HepG2 (cell line): Measurements from ENCODE around the gene P3H3. TPM values are rescaled to one million over a fixed set of nuclear protein-coding genes. Genes with fewer than 3 reads are reported as not detected.
A peak's percentile ranks its signal among the peaks of the same experiment; 100 is the strongest.

Experiments
- AKNA ChIP-seq: sonication (generic); formaldehyde crosslinking; IDR thresholded peaks from 2 replicates; pipeline ENCODE4 v1.4.0; 2020; ENCODE audit warnings: missing genetic modification reagents, borderline replicate concordance
- BRCA1 ChIP-seq: sonication (generic); formaldehyde crosslinking; IDR thresholded peaks from 2 replicates; pipeline ENCODE4 v1.4.0; 2020; ENCODE audit warnings: missing genetic modification reagents
- IRX3 ChIP-seq: sonication (generic); formaldehyde crosslinking; IDR thresholded peaks from 2 replicates; pipeline ENCODE4 v1.8.1; 2023; ENCODE audit warnings: mild to moderate bottlenecking, low read depth, missing genetic modification reagents, borderline replicate concordance
- KDM3A ChIP-seq: IDR thresholded peaks from 2 replicates; pipeline ENCODE4 v1.6.1; 2018; ENCODE audit warnings: low read depth, missing compliant biosample characterization
- KLF13 ChIP-seq: sonication (generic); formaldehyde crosslinking; IDR thresholded peaks from 2 replicates; pipeline ENCODE4 v1.4.0; 2020; ENCODE audit warnings: mild to moderate bottlenecking, missing genetic modification reagents
- NCOA2 ChIP-seq: sonication (generic); formaldehyde crosslinking; IDR thresholded peaks from 2 replicates; pipeline ENCODE4 v1.8.0; 2022; ENCODE audit warnings: inconsistent platforms
- NFE2L1 ChIP-seq: sonication (generic); formaldehyde crosslinking; IDR thresholded peaks from 2 replicates; pipeline ENCODE4 v1.4.0; 2020; ENCODE audit warnings: missing genetic modification reagents, mild to moderate bottlenecking, borderline replicate concordance
- PREB ChIP-seq: sonication (generic); formaldehyde crosslinking; IDR thresholded peaks from 2 replicates; pipeline ENCODE4 v1.4.0; 2020; ENCODE audit warnings: missing genetic modification reagents
- SAFB2 ChIP-seq: sonication (generic); formaldehyde crosslinking; IDR thresholded peaks from 2 replicates; pipeline ENCODE4 v1.5.1; 2020; ENCODE audit warnings: missing genetic modification reagents, low read depth, mild to moderate bottlenecking, borderline replicate concordance
- SNAPC2 ChIP-seq: sonication (generic); formaldehyde crosslinking; IDR thresholded peaks from 2 replicates; pipeline ENCODE4 v1.8.1; 2022; ENCODE audit warnings: mild to moderate bottlenecking, missing genetic modification reagents
- SUZ12 ChIP-seq: fragments of 150-350 bp; IDR thresholded peaks from 2 replicates; pipeline ENCODE4 v1.6.1; 2014; ENCODE audit warnings: low read depth, low read length
- THAP11 ChIP-seq: IDR thresholded peaks from 2 replicates; pipeline ENCODE4 v1.6.1; 2016; ENCODE audit warnings: missing biosample characterization, missing genetic modification reagents
- TIGD3 ChIP-seq: sonication (generic); formaldehyde crosslinking; IDR thresholded peaks from 2 replicates; pipeline ENCODE4 v1.5.1; 2020; ENCODE audit warnings: mild to moderate bottlenecking, missing genetic modification reagents, borderline replicate concordance
- ZBTB46 ChIP-seq: sonication (generic); formaldehyde crosslinking; IDR thresholded peaks from 2 replicates; pipeline ENCODE4 v1.4.0; 2020; ENCODE audit warnings: mild to moderate bottlenecking, missing genetic modification reagents, borderline replicate concordance
- ZKSCAN1 ChIP-seq: fragments of 150-350 bp; IDR thresholded peaks from 2 replicates; pipeline ENCODE4 v1.6.1; 2014; ENCODE audit warnings: low read length
- ZNF274 ChIP-seq: sonication (generic); formaldehyde crosslinking; IDR thresholded peaks from 2 replicates; pipeline ENCODE4 v1.5.1; 2020; ENCODE audit warnings: mild to moderate bottlenecking, missing genetic modification reagents
- ZNF451 ChIP-seq: sonication (generic); formaldehyde crosslinking; IDR thresholded peaks from 2 replicates; pipeline ENCODE4 v1.5.0; 2020; ENCODE audit warnings: mild to moderate bottlenecking, missing genetic modification reagents
- ZNF605 ChIP-seq: sonication (generic); formaldehyde crosslinking; IDR thresholded peaks from 2 replicates; pipeline ENCODE4 v1.8.0; 2022; ENCODE audit warnings: mild to moderate bottlenecking, missing genetic modification reagents
- polyA plus RNA-seq, 8 experiments: library from polyadenylated mRNA; depleted of rRNA in 3 of 8; stranded (reverse) in 7 of 8; unstranded in 1 of 8; fragments of >200 nt; fragmentation: Illumina TruSeq in 4 of 8; extraction: Trizol in 4 of 8; gene quantifications; 2 replicates each; pipeline versions ENCODE4 v1.2.1 to v1.2.3, GENCODE V29; 2011 to 2016; ENCODE audit warnings: low read depth in 4 of 8, missing spikeins in 1 of 8, mixed read lengths in 1 of 8; ENCODE audit not compliant: insufficient read depth in 1 of 8
- total RNA-seq, 5 experiments: library from RNA; depleted of rRNA; stranded (reverse); fragments of >200 nt; fragmentation: Illumina TruSeq; extraction: Trizol; gene quantifications; 2 replicates each; pipeline ENCODE4 v1.2.3, GENCODE V29; 2016; ENCODE audit warnings: low read depth in 1 of 5

The P3H3 gene
- total and polyA plus RNA-seq, 2 of the 13 experiments (the other 11 are each of a cell fraction or from before 2014, with no cell fraction given): 20.1 to 20.5 TPM

- TF ChIP-seq ZNF274 (no peak; the same call in 1 of the 2 replicates), ZBTB46 (CRISPR knock-in tag) (no peak; the same call in 1 of the 2 replicates), NFE2L1 (CRISPR knock-in tag) (peak; percentile 72; the same call in 1 of the 2 replicates), SAFB2 (CRISPR knock-in tag) (peak; percentile 66; the same call in 1 of the 2 replicates), KLF13 (CRISPR knock-in tag) (no peak), SUZ12 (peak; percentile 99), THAP11 (CRISPR knock-in tag) (peak; percentile 99), BRCA1 (CRISPR knock-in tag) (no peak; the same call in 1 of the 2 replicates), NCOA2 (CRISPR knock-in tag) (no peak), ZNF451 (CRISPR knock-in tag) (no peak; the same call in 1 of the 2 replicates), ZKSCAN1 (no peak), KDM3A (CRISPR knock-in tag) (no peak), TIGD3 (CRISPR knock-in tag) (no peak), SNAPC2 (CRISPR knock-in tag) (peak; percentile 66; the same call in 1 of the 2 replicates), PREB (CRISPR knock-in tag) (no peak), IRX3 (CRISPR knock-in tag) (no peak), AKNA (CRISPR knock-in tag) (no peak), ZNF605 (no peak)
Observed at GRCh38 chr12:6851921-6852650, 23.9 kb downstream of the P3H3 start, which contains the start of gene USP5 (continued).
